Posterior vena cava (tissue), 2 donors: ENCODE measurements around the gene CIT. TPM values are rescaled to one million over a fixed set of nuclear protein-coding genes. Genes with fewer than 3 reads are reported as not detected.

ENCODE experiments used
- DNase-seq: peaks from one replicate; pipeline ENCODE4 v3.0.0-alpha.2; 2020; ENCODE audit warnings: low spot score
- intact Hi-C, 2 donors: fragments of 100-400 bp; cut with DNase I; formaldehyde crosslinking; loops; one replicate each; pipeline versions ENCODE4 v1.14.1 to v1.14.2; 2022 to 2023
- total RNA-seq, 2 donors: library from RNA; stranded (reverse); fragmentation: NEBNext Ultra II Directional; extraction: Animal tissue kit (Norgen Biotek cat#: 25700); gene quantifications; one replicate each; pipeline ENCODE4 v1.2.1, GENCODE V29; 2021
- donor health status: DM: yes; HTN: yes; CAD: no.
- donor health status: DM: yes; HTN: yes; CAD: no.

Gene CIT
- total RNA-seq, 2 donors from 2014 or later, result 2.7 to 4.6 TPM

- intact Hi-C loops, result no loop called here
- DNase-seq, result no peak
These were observed 68.1 kb downstream of the CIT start for GRCh38 chr12:119809023-119809422.

DNA sequence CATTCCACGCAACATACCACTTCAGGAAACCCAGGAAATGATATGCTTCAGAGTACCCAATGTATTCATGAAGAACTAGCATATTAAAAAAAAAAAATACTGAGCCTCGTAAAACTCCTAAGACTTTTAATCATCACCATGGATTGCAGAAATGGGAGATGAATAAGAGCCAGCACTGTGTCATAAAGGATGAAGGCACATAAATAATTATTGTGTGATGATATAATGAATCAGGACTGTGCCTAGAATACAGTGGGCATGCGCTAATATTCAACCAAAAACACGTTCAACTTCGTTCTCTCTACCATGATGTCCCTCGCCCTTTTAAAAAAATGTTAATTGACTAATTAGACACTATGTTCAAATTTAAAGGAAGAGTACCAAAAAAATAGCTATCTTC, 68.7 kb downstream of the CIT start:
- DNase-seq, result no peak
- intact Hi-C loops, result no loop called here

DNA sequence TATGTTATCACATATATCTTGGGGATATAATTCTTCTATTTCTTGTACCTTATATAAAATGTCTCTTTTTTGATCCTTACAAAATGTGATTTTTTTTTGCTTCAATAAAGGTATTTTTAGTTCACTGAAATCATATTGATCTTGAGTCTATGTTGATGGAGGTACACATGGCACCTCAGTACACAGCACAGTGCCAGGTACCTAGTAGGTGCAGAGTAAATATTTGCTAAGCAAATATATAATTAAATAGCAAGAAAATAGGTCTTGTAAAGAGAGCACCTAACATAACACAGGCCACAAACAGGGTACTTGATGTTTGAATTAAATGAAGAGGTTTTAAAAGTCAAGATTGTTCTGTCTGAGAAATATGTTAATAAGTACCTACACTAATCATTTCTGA, 69.7 kb downstream of the CIT start:
- DNase-seq, result no peak
- intact Hi-C loops, result no loop called here

DNA sequence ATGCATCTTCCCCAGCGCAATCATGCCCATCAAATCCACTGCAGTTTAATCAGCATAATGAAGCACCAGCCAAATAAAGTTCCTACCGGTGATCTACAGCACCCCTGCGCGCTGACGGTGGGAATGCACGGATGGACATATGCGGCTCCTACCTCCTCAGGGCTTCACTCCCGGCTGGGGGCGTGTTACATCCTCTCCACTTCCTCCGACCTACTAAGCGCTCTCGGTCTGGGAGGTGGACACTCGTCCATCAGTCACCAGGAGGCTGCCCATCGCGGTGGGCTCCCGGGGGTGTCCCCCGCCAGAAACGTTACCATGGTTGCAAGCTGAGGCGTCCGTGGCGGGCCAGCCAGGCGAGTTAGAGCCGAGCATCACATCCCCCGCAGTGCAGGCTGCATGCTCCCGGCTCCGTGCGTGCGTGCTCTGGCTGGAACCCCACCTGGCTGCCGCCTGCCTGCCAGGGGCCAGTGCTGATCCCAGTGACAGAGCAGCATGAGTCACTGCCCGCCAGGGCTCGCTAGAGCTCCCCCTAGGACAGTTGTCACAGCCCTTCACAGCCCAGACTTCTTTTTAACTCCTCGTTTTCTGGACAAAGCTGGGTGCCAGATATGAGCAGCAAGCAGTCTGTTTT, 73.0 kb downstream of the CIT start:
- intact Hi-C loops, result no loop called here
- DNase-seq, result peak; percentile 85

DNA sequence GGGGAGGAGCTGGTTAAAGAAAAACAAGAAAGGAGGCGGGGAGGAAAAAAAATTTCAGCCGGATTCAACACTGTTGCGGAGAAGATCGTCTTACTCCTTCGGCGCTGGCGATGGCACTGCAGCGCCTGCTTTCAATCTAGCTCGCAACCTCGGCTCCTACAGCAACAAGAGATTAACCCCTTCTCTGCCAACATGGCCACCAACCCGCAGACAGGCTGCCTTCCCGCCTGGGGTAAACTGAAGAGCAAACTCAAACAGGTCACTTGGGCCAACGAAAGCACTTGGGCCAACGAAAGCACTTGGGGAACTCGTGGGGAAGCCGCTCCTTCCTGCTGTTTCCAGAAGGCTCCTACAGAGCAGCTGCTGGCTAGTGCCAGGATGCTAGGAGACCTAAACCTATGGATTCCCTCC, 73.7 kb downstream of the CIT start:
- intact Hi-C loops, result no loop called here
- no peak for DNase-seq

DNA sequence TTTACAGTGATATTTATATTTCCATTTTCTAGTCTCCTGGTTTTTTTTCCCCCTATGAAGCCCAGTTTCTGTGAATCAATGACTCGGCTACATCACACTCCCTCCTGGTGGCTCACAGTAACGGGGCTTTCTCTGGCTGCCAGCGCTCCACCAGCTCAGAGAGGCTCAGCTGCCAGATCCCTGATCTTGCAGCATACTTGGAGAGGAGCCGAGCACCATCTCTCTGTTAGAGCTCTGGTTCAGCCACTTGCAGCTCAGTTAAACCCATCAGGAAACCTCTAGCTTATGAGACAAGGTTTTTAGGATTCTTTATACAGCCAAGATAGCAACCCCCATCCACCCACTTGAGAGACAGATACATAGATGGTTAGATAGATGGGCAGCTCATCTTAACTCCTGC, 74.6 kb downstream of the CIT start:
- intact Hi-C loops, result no loop called here
- peak; percentile 85 for DNase-seq

DNA sequence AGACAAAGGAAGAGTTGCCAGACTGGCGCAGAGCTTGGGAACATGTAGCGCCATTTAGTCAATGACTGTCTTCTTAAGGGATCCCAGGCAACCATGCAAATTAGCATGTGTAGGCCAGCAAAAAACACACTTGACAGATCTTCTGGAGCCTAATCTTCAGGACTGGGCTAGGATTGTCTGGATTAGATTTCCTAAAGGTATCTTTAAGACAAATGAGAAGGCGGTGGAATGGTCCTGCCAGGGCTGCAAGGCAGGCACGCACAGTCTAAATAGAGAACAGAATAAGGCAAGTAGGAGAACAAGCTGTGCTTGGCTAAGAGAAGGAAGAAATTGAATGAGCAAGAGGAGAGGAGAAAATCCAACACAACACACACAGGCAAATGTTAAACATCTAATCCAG, 80.0 kb downstream of the CIT start:
- no peak for DNase-seq
- intact Hi-C loops, result no loop called here

- intact Hi-C loops, result no loop called here
- no peak for DNase-seq
These were observed 80.8 kb downstream of the CIT start for GRCh38 chr12:119796292-119796691.

DNA sequence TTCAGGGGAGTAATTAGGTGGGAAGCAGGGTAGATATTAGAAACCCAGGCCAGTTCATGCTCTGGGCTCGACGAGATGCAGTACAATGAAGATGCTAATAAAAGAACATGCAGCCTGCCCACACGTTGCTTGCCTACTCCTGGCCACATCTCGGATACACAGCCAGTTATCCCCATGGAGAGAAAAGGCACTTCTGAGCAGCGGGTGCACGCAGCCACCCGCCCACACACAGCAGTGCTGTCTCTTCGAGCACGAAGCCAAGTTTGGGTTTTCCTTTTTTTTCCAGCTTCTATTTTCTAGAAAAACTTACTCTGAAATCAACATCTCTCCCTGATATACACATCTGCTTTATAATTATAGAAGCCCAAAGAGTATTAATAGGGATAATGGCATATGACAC, 85.7 kb downstream of the CIT start:
- no peak for DNase-seq
- intact Hi-C loops, result no loop called here

- intact Hi-C loops, result no loop called here
- DNase-seq, result no peak
These were observed 88.3 kb downstream of the CIT start for GRCh38 chr12:119788786-119789185.

DNA sequence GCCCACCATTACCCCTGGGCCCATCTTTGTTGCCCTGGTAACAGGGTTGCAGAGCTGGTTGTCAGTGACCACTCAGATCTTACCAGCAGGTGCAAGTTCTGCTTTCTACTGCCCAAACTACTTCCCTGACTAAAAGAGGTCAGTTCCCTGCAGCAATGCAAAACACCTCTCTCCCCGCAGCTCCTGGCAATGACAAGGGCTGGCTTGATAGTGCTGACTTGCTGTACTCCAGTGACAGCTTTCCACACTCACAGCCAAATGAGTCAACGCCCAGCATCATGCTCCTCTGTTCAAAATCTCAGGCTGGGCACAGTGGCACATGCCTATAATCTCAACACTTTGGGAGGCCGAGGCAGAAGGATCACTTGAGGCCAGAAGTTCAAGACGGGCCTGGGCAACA, 90.6 kb downstream of the CIT start:
- intact Hi-C loops, result no loop called here
- DNase-seq, result no peak

DNA sequence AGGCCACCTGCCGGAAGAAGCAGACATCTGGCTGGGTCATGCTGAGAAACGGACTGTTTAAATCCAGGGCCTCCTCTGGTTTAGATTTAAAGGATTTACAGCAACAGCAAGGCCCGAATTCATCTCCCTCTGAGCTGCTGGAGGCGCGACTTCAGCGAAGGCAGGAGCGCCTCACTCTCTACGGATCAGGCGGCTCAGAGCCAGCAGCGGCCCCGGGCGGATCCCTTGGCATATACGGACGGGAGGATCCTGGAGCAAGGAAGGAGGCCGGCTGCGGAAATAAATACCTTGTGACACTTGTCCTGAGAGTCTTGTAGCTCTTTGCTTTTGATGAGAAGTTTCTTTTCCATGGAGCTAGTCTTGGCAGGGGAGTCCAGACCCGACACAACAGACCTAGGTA, 92.4 kb downstream of the CIT start:
- DNase-seq, result no peak
- intact Hi-C loops, result no loop called here

- intact Hi-C loops, result no loop called here
These were observed 93.3 kb downstream of the CIT start for GRCh38 chr12:119783787-119784186.

DNA sequence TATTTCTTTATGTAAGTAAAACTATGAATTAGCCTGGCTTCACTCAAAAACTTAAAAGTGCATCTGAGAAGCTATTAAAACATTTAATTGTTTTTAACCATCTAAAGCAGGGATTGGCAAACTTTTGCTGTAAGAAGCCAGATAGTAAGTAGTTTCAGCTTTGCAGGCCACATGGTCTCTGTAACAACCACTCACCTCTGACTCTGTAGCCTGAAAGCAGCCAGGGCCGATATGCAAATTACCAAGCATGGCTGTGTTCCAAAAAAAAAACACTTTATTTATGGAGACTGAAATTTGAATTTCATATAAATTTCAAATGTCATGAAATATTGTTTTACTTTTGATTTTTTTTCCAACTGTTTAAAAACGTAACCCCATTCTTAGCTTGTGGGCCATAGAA, 95.3 kb downstream of the CIT start:
- intact Hi-C loops, result no loop called here

More at GRCh38 chr12:119783787-119784186, 93.3 kb downstream of the CIT start:
- DNase-seq, result no peak

GRCh38 chr12:119780786-119781434, 96.2 kb downstream of the CIT start:
- intact Hi-C loops, result no loop called here

More for the DNA sequence above, 95.3 kb downstream of the CIT start:
- no peak for DNase-seq

DNA sequence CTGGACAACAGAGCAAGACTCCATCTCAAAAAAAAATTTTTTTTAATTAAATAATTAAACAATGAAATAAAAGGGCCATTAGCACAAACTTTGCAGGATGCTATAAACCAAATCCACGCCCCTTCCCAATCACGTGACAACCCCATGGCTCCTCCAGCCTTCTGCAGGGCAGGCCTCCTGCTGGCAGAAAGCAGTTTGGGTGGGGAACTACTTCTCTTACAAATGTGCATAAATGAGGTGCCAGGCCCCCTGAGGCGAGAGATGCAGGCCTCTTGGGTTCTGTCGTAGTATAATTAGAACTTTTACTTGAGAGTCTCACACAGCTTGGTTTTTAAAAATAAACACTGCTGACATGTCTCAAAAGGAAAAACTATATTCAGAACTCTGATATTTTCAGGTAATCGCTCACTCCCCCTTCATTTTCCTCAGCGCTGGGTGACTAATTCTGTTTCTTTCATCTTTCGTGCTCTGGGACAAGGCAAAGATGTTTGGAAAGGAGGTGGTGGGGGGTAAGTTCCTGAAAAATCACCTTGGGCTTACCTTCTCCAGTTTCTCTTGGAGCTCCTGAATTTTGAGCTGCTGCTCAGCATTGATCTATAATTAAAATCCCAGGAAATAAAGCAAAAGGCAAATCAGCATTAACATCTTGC, 101.7 kb downstream of the CIT start:
- intact Hi-C loops, result no loop called here
- no peak for DNase-seq

More at GRCh38 chr12:119780786-119781434, 96.2 kb downstream of the CIT start:
- DNase-seq, result no peak

- intact Hi-C loops, result no loop called here
- no peak for DNase-seq
These were observed 104.7 kb downstream of the CIT start for GRCh38 chr12:119772431-119772830.

GRCh38 chr12:119770146-119770545, 107.0 kb downstream of the CIT start:
- DNase-seq, result no peak
- intact Hi-C loops, result no loop called here

DNA sequence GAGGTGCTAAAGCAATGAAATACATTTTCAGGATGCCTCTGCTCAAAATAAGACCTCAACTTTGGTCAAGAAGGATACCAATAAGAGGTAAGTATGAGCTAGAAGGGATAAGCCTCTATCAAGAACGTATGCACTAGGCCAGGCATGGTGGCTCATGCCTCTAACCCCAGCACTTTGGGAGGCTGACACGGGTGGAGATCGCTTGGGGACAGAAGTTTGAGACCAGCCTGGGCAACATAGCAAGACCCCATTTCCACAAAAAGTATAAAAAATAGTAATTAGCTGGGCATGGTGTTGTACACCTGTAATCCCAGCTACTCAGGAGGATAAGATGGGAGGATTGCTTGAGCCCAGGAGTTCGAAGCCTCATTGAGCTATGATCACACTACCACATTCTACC, 114.5 kb downstream of the CIT start:
- intact Hi-C loops, result no loop called here

DNA sequence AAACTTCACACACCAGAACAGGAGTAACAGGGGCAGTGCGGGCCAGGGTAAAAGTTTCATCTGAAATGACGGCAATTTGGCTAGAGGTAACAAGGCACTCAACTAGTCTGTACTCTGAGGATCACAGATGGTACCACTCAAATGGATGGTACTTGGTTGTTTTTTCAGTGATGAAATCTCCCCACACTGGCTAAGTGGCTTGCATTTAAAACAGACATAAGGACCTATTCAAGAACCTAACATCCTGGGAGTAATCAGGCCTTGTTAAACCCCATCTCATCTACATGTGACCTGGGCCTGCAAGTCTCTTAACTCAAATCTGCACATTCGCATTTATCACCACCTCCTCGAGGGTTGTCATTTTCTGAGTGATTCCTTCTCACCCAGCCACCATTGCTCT, 118.4 kb downstream of the CIT start:
- DNase-seq, result no peak
- intact Hi-C loops, result no loop called here

More for the DNA sequence above, 114.5 kb downstream of the CIT start:
- DNase-seq, result no peak

- intact Hi-C loops, result no loop called here
- DNase-seq, result no peak
These were observed 118.9 kb downstream of the CIT start for GRCh38 chr12:119758234-119758633.
